NCI-H2029 treated with DMSO at 0.1 percent for 48 hours (cell line): ENCODE data around the gene GNAZ.

ENCODE experiments used
- DNase-seq: peaks from one replicate; lab custom pipeline; 2025; lab: John Stamatoyannopoulos, UW

The GNAZ gene

GRCh38 chr22:23119494-23120414, 49.4 kb downstream of the GNAZ start:
- no peak for DNase-seq

DNA sequence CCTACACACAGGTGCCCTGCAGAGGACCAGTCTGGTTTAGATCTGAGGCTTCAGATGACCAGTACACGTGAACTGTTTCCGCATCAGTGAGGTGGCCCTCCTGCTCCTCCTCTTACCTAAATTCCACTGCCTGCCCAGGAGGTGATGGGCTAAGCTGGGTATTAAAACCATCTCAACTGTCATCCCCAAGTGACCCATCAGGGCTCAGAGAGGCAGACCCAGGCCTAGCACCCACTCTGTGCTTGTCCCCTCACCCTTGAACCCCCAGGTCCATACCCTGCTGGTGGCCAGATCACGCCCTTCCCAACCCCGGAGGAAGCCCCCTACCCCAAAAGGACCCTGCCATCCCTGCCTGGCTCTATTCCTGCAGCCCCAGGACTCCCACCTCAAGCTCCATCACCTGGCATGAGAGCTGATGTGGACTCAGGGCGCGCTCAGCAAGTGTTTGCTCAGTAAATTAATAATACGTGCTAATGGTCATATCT, 50.1 kb downstream of the GNAZ start:
- no peak for DNase-seq

DNA sequence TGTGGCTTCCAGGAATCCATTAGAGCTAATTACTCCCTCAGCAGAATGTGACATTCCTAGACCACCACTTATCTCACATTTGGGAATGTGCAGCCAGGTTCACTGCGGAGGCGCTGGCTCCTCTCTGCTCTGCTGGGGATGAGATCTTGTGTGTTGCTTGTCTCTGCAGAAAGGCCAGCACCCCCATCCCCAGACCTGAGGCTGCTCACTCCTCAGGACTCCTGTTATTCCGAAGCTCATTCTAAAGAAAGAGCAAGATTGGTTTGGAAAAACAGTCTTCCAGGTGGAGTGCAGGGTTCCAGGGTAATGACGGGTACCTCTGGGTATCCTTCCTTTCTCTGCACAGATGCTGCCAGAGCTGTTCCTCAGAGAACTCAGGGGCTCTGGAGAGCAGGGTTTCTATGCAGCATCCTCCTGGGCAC, 50.7 kb downstream of the GNAZ start:
- no peak for DNase-seq

- DNase-seq = no peak
These were observed 51.1 kb downstream of the GNAZ start for GRCh38 chr22:23121424-23121823.

DNA sequence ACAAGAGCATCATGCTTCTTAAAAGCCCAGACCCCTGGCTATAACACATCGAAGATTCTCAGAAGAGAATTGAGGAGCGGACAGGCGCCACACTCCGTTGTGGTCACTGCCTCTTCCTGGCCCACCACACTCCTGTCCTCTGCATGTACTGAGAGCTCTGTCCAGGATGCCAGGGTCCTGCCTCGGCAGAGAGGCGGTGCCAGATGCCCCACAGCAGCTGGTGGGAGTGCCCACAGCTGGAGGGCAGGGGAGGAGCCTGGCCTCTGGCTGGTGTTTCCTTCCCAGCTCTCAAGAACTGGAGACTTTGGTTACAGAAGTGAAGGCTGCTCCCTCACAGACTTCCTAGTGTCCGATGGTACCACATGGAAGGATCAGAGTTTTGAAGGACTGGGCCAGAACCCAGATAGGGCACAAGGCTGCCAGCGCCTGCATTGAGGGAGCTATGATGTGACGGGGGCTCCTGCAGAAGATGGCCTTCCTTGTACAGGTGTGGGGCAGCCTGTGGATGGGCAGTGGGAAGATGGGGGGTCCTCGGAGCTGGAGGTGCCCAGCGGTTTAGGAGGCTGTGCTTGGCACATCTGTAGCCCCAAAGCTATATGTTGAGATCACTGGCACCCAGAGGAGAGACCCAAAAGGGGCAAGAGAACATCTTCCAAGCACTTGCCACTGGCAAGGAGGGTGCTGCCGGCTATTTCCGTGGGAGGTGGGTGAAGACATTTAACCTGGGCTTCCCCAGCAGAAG, 52.1 kb downstream of the GNAZ start:
- DNase-seq = no peak

GRCh38 chr22:23122992-23123803, 52.9 kb downstream of the GNAZ start:
- DNase-seq = no peak

DNA sequence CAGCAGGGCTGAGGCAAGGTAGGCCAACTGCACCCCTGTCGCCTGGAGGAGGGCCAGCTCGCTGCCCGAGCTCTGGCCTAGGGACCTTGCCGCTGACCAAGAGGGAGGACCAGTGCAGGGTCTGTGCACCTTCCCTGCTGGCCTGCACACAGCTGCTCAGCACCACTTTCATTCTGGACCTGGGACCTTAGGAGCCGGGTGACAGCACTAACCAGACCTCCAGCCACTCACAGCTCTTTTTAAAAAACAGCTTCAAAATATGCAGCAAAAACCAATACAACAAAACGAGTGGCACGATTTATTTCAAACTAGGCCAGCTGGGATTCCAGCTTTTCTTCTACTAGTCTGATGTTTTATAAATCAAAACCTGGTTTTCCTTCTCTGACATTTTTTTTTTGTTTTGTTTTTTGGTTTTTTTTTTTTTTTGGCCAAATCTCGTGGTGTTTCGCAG, 53.5 kb downstream of the GNAZ start:
- no peak for DNase-seq

DNA sequence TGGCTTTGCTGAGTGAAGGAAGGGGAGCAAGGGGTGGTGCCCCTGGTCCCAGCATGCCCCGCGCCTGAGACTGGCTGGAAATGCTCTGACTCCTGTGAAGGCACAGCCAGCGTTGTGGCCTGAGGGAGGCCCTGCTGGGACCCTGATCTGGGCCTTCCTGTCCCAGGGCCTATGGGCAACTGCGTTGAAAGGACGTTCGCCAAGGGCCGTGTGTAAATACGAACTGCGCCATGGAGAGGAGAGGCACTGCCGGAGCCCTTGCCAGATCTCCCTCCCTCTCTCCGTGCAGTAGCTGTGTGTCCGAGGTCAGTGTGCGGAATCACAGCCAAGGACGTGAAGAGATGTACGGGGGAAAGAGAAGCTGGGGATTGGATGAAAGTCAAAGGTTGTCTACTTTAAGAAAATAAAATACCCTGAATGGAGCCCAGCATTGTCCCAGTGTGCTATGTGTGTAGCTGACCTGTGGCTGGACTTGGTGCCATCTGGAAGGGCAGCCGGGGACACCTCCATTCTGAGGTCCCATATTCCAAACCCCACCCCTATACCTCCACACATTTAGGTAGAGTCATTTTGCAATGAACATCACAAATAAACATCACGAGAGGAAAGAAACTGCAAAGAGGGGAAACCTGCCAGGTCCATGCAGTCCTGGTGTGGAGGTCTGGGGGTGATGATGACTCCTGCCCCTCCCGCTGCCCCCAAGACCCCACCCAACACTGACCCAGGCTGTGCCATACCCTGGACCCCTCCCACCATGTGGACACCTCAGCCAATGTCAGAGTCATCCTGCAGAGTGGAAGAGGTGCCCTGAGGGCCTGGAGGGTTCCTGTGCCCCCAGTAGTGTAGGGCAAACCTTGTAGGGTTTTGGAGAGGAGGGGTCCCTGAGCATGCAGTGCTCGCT, 54.5 kb downstream of the GNAZ start:
- DNase-seq = no peak

DNA sequence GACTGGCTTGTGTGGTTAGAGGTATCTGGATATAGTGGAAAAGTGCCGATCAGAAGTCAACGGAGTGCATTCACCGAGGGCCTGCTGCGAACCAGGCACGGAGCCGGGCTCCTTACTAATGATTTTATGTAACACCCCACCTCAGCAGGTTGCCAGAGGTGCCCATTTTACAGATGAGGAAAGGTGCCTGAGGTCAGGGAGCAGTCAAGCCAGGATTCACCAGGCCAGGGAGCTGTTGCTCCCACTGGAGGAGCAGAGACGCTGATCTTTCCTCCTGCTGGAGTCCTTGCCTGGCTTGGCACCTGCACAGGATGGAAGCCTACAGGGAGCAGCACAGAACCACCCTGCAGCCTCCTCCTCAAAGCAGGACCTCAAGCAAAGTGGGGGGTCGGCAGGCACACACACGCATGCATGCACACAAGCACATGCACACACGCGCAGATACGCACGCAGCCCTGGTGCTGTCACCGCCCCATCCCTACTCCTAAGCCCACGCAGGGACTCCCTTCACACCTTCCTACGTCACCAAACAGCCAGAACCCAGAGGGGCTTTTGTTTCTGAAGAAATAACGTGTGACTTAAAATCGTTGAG, 55.3 kb downstream of the GNAZ start:
- DNase-seq = no peak

DNA sequence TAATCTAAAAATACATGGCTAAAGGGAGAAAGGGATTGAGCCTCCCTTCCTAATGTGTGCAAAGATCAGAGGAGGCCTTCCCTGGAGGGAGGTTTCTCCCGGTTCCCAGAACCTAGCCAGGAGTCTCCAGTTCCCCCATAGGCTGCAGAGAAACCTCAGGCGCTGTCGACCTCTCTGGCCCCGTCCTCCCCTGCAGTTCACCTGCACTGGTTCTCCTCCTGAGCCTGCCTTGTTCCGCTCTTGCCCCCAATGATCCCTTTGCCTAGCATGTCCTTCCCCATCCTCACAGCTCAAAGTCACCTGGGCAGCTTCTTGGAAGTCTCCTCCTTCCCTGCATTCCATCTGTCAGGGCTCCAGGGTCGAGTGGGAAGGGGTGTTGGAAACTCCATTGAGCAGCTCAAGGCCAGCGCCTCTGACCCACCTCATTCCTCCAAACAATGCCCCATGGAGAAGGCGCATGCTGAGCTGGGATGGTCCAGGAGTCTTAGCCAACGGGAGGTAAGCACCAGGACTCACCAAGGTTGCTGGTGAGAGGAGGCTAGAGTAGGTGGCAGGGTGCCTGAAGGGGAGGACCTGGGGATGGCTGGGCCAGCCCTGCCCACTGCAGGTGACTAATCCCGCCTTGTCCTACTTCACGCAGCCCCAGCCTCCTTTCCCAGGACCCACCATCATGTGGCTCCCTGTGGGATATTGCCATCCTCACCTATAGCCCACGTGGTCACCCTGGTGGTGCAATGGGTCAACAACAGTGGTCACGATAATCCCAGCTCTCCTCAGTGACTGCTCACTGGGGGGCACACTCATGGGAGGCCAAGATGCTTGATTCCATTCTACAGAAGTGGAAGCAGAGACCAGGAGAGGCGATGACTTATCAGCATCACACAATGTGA, 56.1 kb downstream of the GNAZ start:
- no peak for DNase-seq

- DNase-seq = no peak
These were observed 56.9 kb downstream of the GNAZ start for GRCh38 chr22:23127055-23127756.

DNA sequence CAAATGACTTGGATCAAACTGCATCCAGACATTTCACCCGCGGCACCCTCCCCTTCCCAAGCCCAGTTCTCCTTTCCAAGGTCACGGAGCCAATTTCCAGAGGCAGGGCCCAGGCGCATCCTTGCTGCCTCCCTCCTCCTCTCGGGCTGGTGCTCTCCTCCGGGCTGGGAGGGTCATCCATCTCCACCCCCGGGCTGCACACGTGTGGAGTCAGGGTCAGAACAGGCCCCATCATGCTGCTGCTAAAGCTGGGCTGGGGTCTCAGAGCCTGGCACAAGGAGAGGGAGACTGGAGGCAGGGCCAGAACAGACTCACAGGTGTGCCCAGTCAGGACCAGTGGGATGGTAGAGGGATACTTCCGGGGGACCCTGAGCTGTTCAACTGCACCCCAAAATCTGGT, 57.5 kb downstream of the GNAZ start:
- DNase-seq = no peak

- DNase-seq = peak; percentile 18
These were observed 58.2 kb downstream of the GNAZ start for GRCh38 chr22:23128269-23129108.

- no peak for DNase-seq
These were observed 58.8 kb downstream of the GNAZ start for GRCh38 chr22:23129149-23129548.

DNA sequence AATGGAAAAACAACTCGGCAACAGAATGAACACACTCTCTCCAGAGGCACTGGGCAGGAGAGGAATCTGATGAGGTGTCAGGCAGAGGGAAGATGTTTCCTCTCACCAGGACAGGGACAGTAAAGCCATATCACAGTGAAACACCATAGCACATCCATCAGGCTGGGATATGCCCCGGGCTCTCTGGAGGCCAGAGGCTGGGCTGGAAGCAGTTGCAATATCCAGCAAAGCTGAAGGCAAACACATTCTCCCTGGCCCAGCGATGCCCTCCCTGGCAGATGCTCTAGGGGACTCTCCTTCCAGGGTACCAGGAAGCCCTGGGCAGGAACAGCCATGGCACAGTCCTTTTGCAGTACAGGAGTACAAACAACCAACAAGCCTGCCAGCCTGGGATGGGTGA, 60.4 kb downstream of the GNAZ start:
- DNase-seq = no peak

DNA sequence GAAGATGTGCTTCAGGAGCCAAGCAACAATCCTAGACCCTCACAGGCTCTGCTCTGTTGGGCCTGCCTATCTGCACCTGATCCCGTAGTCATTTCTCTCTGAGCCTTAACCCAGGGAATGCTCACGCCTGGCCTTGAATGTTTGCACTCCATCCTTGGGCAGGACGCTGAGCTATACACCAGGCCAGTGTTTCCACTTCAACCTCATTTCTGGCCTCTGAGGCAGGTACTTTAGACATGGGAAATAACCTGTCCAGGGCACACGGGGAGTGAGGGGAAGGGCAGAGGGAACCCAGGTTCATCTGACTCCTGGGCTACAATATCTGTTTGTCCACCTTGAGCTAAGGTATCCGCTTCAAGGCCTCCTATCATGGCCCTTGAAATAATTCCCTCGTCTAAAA, 61.6 kb downstream of the GNAZ start:
- no peak for DNase-seq

- DNase-seq = no peak
These were observed 62.2 kb downstream of the GNAZ start for GRCh38 chr22:23132376-23133091.
